Ascending aorta (tissue), 2 donors: ENCODE results near the gene ZNRF4. TPM values are rescaled to one million over a fixed set of nuclear protein-coding genes. Genes with fewer than 3 reads are reported as not detected.
"Not testable (repeated sequence)": the region's sequence is repeated elsewhere in the genome, so short reads cannot be mapped to it uniquely, and the experiment has no call there.

Source experiments
- DNase-seq, 2 donors: peaks; one replicate each; pipeline ENCODE4 v3.0.0-alpha.2; 2019; ENCODE audit warnings: low spot score in 2 of 2
- H3K27ac ChIP-seq, 2 donors: fragments of 200-600 bp; sonication (generic); one replicate each; pipeline ENCODE4 v1.5.1; 2016 to 2017; ENCODE audit warnings: mild to moderate bottlenecking in 1 of 2
- H3K27me3 ChIP-seq: fragments of 200-600 bp; sonication (generic); one replicate; pipeline ENCODE4 v1.5.1; 2017
- H3K36me3 ChIP-seq, 2 donors: fragments of 200-600 bp; sonication (generic); one replicate each; pipeline ENCODE4 v1.5.1; 2016
- H3K4me1 ChIP-seq, 2 donors: fragments of 200-600 bp; sonication (generic); one replicate each; pipeline ENCODE4 v1.5.1; 2016 to 2017; ENCODE audit warnings: mild to moderate bottlenecking in 1 of 2
- H3K4me3 ChIP-seq, 2 donors: fragments of 200-600 bp; sonication (generic); one replicate each; pipeline ENCODE4 v1.5.1; 2016 to 2017; ENCODE audit warnings: mild to moderate bottlenecking in 1 of 2
- H3K9me3 ChIP-seq, 2 donors: fragments of 200-600 bp; sonication (generic); one replicate each; pipeline ENCODE4 v1.5.1; 2016
- intact Hi-C: fragments of 100-400 bp; cut with DNase I; formaldehyde crosslinking; loops from one replicate; pipeline ENCODE4 v1.15.1; 2023
- total RNA-seq: library from RNA; depleted of rRNA; stranded (reverse); fragments of >200 nt; gene quantifications from one replicate; pipeline ENCODE4 v1.1.0, GENCODE V29; 2016
- TF ChIP-seq, protein P1 (sequence below), 3 experiments: fragments of 200-600 bp in 2 of 3; fragments of 450-650 bp in 1 of 3; sonication (generic) in 2 of 3; IDR thresholded peaks; one replicate each; pipeline ENCODE4 v1.5.1; 2016 to 2019; ENCODE audit warnings: antibody characterized with exemption in 3 of 3, mild to moderate bottlenecking in 1 of 3, moderate library complexity in 1 of 3

The ZNRF4 gene
- total RNA-seq, 1 donor from 2014 or later = not detected

DNA sequence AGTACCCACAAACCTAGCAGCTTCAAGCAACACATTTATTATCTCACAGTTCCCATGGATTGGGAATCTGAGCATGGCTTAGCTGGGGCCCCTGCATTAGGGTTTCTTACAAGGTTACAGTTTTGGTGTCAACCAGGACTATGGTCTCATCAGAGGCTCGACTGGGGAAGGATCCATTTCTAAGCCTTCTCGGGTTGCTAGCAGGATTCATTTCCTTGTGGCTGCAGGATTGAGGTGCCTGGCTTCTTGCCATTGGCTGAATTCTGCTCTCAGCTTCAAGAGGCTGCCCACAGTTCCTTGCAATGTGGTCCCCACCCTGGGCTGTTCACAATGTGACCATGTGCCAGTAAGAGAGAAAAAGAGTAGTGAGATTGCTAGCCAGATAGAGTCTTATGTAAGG, 26.7 kb downstream of the ZNRF4 start:
- H3K27ac ChIP-seq = no peak overlapping the region
- intact Hi-C loops = no loop called here
- H3K9me3 ChIP-seq = peaks cover 0 to 8% of the 10 kb centered on the region in 2 donors
- TF ChIP-seq, protein P1, sequence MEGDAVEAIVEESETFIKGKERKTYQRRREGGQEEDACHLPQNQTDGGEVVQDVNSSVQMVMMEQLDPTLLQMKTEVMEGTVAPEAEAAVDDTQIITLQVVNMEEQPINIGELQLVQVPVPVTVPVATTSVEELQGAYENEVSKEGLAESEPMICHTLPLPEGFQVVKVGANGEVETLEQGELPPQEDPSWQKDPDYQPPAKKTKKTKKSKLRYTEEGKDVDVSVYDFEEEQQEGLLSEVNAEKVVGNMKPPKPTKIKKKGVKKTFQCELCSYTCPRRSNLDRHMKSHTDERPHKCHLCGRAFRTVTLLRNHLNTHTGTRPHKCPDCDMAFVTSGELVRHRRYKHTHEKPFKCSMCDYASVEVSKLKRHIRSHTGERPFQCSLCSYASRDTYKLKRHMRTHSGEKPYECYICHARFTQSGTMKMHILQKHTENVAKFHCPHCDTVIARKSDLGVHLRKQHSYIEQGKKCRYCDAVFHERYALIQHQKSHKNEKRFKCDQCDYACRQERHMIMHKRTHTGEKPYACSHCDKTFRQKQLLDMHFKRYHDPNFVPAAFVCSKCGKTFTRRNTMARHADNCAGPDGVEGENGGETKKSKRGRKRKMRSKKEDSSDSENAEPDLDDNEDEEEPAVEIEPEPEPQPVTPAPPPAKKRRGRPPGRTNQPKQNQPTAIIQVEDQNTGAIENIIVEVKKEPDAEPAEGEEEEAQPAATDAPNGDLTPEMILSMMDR (IDR thresholded peaks at IDR 0.05) = no peak
- H3K27me3 ChIP-seq = peaks cover 3% of the 10 kb centered on the region
- no peak for DNase-seq
- H3K4me3 ChIP-seq = no peak overlapping the region
- H3K36me3 ChIP-seq = no peaks in the 10 kb centered on the region
- H3K4me1 ChIP-seq = no peaks in the 10 kb centered on the region

DNA sequence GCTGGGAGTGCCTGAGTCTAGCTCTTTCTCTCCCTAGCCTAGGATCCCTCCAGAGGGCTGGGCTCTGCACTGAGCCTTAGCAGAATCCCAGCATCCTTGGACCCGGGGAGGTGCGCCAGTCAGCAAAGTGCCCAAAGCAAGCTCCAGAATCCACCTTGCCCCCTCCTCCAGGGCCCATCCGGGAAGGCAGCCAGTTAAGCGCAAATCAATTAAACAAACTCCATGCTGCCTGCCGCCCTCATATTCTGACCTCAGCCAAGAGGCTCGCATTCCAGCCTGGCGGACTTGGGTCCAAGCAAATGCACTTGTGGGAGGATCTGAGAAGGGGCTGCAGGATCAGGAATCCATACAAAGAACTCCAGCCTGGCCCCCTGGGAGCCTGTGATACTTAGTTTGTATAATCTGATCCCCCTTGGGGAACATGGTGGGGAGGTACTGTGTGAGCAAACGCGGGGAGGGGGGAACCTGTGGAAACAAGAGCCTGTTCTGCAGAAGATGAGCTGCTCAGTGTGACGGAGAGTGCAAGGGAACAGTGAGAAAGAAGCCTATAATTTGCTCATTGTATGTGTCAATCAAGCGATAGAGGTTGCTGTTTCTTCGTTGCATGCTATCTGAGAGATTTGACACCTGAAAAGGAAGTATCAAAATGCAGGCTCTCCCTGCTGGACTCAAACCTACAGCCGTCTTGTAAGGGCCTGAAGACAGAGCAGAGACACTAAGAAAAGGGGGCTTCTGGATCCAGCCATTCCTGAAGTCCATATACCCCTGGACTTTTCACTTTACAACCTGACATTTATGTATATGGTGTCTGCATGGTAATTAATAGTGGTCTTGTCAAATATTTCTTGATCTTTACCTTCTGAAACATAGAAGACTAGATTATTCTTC, 29.4 kb downstream of the ZNRF4 start:
- TF ChIP-seq, protein P1 (IDR thresholded peaks at IDR 0.05) = no peak
- intact Hi-C loops = no loop called here
- Histone ChIP-seq H3K4me1 (no peaks in the 10 kb centered on the region), H3K36me3 (no peaks in the 10 kb centered on the region), H3K27ac (no peak overlapping the region), H3K27me3 (no peaks in the 10 kb centered on the region), H3K9me3 (peaks cover 0 to 8% of the 10 kb centered on the region in 2 donors), H3K4me3 (no peak overlapping the region)
- no peak for DNase-seq

DNA sequence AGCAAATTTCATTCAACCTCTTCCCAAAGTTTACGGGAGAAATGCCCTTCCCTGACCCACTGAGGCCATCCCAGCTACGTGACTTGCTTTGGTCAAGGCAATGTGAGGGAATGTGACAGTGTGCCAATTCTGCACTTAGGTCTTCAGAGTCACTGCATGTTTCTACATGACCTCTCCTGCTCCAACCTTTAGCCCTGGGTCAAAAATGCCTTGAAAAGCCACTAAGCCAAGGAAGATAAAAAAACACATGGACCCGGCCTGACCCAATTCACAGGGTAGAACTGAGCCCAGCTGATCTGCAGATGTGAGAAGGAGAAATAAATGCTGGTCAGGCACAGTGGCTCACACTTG, 30.0 kb downstream of the ZNRF4 start:
- TF ChIP-seq, protein P1 (IDR thresholded peaks at IDR 0.05) = no peak
- H3K36me3 ChIP-seq = no peaks in the 10 kb centered on the region
- intact Hi-C loops = no loop called here
- H3K4me3 ChIP-seq = no peak overlapping the region
- H3K27ac ChIP-seq = no peak overlapping the region
- DNase-seq = no peak
- no peaks in the 10 kb centered on the region for H3K4me1 ChIP-seq
- H3K9me3 ChIP-seq = peaks cover 0 to 8% of the 10 kb centered on the region in 2 donors
- H3K27me3 ChIP-seq = no peaks in the 10 kb centered on the region

DNA sequence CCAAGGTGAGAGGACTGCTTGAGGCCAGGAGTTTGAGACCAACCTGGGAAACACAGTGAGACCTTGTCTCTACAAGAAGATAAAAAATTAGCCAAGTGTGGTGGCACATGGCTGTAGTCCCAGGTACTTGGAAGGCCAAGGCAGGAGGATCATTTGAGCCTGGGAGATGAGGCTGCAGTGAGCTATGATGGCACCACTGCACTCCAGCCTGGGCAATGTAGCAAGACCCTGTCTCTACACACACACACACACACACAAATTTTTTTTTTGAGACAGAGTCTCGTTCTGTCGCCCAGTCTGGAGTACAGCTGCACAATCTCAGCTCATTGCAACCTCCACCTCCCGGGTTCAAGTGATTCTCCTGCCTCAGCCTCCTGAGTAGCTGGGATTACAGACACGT, 30.4 kb downstream of the ZNRF4 start:
- H3K27ac ChIP-seq, H3K4me1 ChIP-seq, H3K36me3 ChIP-seq, H3K4me3 ChIP-seq, H3K27me3 ChIP-seq, DNase-seq, intact Hi-C loops, H3K9me3 ChIP-seq: not testable (repeated sequence)

DNA sequence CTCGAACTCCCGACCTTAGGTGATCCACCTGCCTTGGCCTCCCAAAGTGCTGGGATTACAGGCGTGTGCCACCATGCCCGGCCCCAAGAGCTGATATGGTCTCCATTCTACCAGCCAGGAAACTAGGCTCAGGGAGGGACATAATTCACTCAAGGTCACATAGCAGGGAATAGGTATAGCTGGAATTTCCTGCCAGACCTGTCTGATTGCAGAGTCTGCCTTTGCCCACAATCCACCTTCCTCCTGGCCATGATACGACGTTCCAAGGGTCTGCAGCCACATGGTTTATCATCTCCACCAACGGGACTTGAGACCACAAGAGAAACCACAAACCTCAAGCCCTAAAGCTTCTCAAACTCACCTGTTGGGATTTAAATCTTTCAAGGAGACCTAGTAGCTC, 32.0 kb downstream of the ZNRF4 start:
- H3K27ac ChIP-seq = no peak overlapping the region
- no peaks in the 10 kb centered on the region for H3K36me3 ChIP-seq
- peaks cover 0 to 6% of the 10 kb centered on the region in 2 donors for H3K9me3 ChIP-seq
- intact Hi-C loops = no loop called here
- H3K27me3 ChIP-seq = no peaks in the 10 kb centered on the region
- no peaks in the 10 kb centered on the region for H3K4me1 ChIP-seq
- TF ChIP-seq, protein P1 (IDR thresholded peaks at IDR 0.05) = no peak
- no peak overlapping the region for H3K4me3 ChIP-seq
- DNase-seq = no peak

DNA sequence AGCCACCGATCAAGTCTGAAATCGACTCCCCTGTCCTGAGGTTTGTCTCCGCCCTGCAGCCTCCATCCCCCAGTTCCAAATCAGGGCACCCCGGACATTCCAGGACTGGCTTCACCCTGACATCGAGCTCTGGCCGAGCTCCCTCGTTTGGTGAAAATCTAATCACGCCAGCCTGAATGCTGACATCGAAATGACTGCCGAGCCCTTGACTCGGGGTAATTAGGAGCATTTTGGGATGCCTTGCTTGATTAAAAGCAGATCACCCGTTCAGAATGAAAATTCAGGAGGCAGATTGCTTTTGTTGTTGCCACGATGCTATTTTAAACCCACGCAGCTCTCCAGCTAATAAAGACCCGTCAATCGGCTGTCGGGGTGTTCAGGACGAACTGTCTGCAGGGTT, 34.3 kb downstream of the ZNRF4 start:
- DNase-seq = no peak

More for the DNA sequence above, 34.3 kb downstream of the ZNRF4 start:
- Histone ChIP-seq H3K4me1 (no peaks in the 10 kb centered on the region), H3K4me3 (no peak overlapping the region), H3K27me3 (no peaks in the 10 kb centered on the region), H3K27ac (no peak overlapping the region), H3K9me3 (no peaks in the 10 kb centered on the region), H3K36me3 (no peaks in the 10 kb centered on the region)
- intact Hi-C loops = no loop called here
- TF ChIP-seq, protein P1 (IDR thresholded peaks at IDR 0.05) = no peak
